Loucy (cell line): ENCODE data around the gene ATP8B3.

ENCODE experiments used
- H2AFZ ChIP-seq: fragments of 200-600 bp; sonication (generic); 2 replicates; pipeline ENCODE4 v1.6.0; 2016; ENCODE audit warnings: antibody characterized with exemption, mild to moderate bottlenecking, low read length, moderate library complexity
- H3F3A ChIP-seq: fragments of 200-600 bp; 2 replicates; pipeline ENCODE4 v1.6.0; 2016; ENCODE audit warnings: antibody characterized with exemption, low read depth, mild to moderate bottlenecking
- H3K27me3 ChIP-seq: fragments of 200-600 bp; sonication (generic); 2 replicates; pipeline ENCODE4 v1.6.1; 2014; ENCODE audit warnings: low read length, mild to moderate bottlenecking; ENCODE audit not compliant: insufficient read depth, poor library complexity, severe bottlenecking
- H3K36me3 ChIP-seq: fragments of 200-600 bp; sonication (generic); 2 replicates; pipeline ENCODE4 v1.6.1; 2016; ENCODE audit warnings: low read length; ENCODE audit not compliant: insufficient read depth
- H3K4me1 ChIP-seq: fragments of 200-600 bp; sonication (generic); 2 replicates; pipeline ENCODE4 v1.5.1; 2014; ENCODE audit warnings: low read length, mild to moderate bottlenecking; ENCODE audit not compliant: insufficient read depth, poor library complexity, severe bottlenecking
- H3K4me2 ChIP-seq: fragments of 200-600 bp; sonication (generic); 2 replicates; pipeline ENCODE4 v1.6.0; 2014; ENCODE audit warnings: antibody characterized with exemption, low read length, low read depth, mild to moderate bottlenecking; ENCODE audit not compliant: poor library complexity, severe bottlenecking
- H3K4me3 ChIP-seq: fragments of 200-600 bp; sonication (generic); 2 replicates; pipeline ENCODE4 v1.5.1; 2014; ENCODE audit warnings: low read length, mild to moderate bottlenecking, mixed read lengths; ENCODE audit not compliant: poor library complexity, severe bottlenecking
- H3K79me2 ChIP-seq: fragments of 200-600 bp; sonication (generic); 2 replicates; pipeline ENCODE4 v1.6.1; 2014; ENCODE audit warnings: low read length; ENCODE audit not compliant: insufficient read depth
- H3K9ac ChIP-seq: fragments of 200-600 bp; sonication (generic); 2 replicates; pipeline ENCODE4 v1.6.0; 2014; ENCODE audit warnings: mild to moderate bottlenecking, low read depth, low read length, moderate library complexity; ENCODE audit not compliant: poor library complexity, severe bottlenecking
- H3K9me2 ChIP-seq: fragments of 200-600 bp; sonication (generic); replicated peaks from 2 replicates; pipeline ENCODE4 v1.6.1; 2016; ENCODE audit warnings: low read depth, low read length, mixed read lengths
- H3K9me3 ChIP-seq: fragments of 200-600 bp; sonication (generic); 2 replicates; pipeline ENCODE4 v1.6.1; 2014; ENCODE audit warnings: mild to moderate bottlenecking, antibody characterized with exemption, low read length, low read depth; ENCODE audit not compliant: insufficient read depth
- H4K20me1 ChIP-seq: fragments of 200-600 bp; sonication (generic); 2 replicates; pipeline ENCODE4 v1.6.0; 2014; ENCODE audit warnings: antibody characterized with exemption, low read length, mild to moderate bottlenecking; ENCODE audit not compliant: insufficient read depth, poor library complexity, severe bottlenecking
- EZH2phosphoT487 ChIP-seq: fragments of 200-600 bp; IDR thresholded peaks from 2 replicates; pipeline ENCODE4 v1.6.1; 2018; ENCODE audit warnings: antibody characterized with exemption, mild to moderate bottlenecking, moderate library complexity, borderline replicate concordance
- TF ChIP-seq, protein P1 (sequence below): fragments of 200-600 bp; sonication (generic); conservative IDR thresholded peaks from 2 replicates; pipeline ENCODE4 v1.5.1; 2014; ENCODE audit warnings: mild to moderate bottlenecking, antibody characterized with exemption, low read length

Gene ATP8B3

DNA sequence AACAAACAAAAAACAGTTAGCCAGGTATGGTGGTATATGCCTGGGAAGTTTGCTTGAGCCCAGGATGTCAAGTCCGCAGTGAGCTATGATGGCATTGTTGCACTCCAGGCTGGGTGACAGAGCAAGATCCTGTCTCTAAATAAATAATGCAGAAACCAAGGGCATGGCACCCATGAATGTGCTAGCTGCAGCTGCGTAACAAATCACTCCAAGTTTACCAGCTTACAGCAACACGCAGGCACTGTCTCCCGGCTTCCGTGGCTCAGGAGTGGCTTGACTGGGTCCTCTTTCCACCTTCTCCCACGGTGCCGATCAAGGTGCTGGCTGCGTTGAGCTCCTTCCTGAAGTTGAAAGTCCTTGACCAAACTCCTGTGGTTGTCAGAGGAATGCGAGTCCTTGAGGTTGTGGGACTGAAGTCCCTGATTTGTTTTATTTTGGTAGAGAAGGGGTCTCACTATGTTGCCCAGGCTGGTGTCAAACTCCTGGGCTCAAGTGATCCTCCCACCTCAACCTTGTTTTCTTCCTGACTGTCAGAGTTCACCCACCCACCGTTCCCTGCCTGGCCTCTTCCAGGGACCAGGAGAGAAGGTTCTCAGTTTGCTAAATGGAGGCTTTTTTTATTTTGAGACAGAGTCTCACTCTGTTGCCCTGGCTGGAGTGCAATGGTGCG, 72.0 kb downstream of the ATP8B3 start:
- no peak overlapping the region for H2AFZ ChIP-seq
- H3K9me3 ChIP-seq, result no peaks in the 10 kb centered on the region
- no peak overlapping the region for H3K4me3 ChIP-seq
- H3K79me2 ChIP-seq, result no peaks in the 10 kb centered on the region
- no peaks in the 10 kb centered on the region for H3K27me3 ChIP-seq
- TF ChIP-seq, protein P1, sequence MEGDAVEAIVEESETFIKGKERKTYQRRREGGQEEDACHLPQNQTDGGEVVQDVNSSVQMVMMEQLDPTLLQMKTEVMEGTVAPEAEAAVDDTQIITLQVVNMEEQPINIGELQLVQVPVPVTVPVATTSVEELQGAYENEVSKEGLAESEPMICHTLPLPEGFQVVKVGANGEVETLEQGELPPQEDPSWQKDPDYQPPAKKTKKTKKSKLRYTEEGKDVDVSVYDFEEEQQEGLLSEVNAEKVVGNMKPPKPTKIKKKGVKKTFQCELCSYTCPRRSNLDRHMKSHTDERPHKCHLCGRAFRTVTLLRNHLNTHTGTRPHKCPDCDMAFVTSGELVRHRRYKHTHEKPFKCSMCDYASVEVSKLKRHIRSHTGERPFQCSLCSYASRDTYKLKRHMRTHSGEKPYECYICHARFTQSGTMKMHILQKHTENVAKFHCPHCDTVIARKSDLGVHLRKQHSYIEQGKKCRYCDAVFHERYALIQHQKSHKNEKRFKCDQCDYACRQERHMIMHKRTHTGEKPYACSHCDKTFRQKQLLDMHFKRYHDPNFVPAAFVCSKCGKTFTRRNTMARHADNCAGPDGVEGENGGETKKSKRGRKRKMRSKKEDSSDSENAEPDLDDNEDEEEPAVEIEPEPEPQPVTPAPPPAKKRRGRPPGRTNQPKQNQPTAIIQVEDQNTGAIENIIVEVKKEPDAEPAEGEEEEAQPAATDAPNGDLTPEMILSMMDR, result no peak
- no peak for TF ChIP-seq EZH2phosphoT487
- H3K9ac ChIP-seq, result no peak overlapping the region
- H3K4me2 ChIP-seq, result no peak overlapping the region
- peaks cover 4% of the 10 kb centered on the region for H3K4me1 ChIP-seq
- no peaks in the 10 kb centered on the region for H4K20me1 ChIP-seq
- H3K36me3 ChIP-seq, result no peaks in the 10 kb centered on the region
- no peaks in the 10 kb centered on the region for H3K9me2 ChIP-seq
- H3F3A ChIP-seq, result no peaks in the 10 kb centered on the region

DNA sequence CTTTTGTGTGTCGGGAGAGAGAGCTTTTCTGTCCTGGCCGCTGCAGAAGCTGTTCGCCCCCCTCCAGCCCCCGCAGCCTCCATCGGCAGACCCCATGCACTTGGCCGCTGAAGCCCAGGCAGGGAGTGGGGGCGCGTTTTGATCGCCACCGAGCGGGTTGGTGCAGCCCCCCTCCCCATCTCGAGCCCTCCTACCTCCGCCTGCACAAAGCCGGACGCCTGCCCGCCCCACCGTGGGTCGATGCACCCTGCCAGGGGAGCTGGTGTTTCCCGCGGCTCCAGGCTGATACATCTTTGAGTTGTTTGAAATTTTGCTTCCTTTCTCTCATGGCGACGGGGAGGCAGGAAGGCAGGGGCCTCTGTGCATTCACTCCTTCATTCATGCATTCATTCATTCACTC, 75.1 kb downstream of the ATP8B3 start:
- Histone ChIP-seq H3K36me3 (no peaks in the 10 kb centered on the region), H3K9ac (no peak overlapping the region), H3K79me2 (no peaks in the 10 kb centered on the region), H2AFZ (no peak overlapping the region), H3K9me3 (no peaks in the 10 kb centered on the region), H3K4me1 (no peaks in the 10 kb centered on the region), H3K4me2 (no peak overlapping the region), H3K9me2 (no peaks in the 10 kb centered on the region), H3F3A (no peaks in the 10 kb centered on the region), H3K4me3 (no peak overlapping the region), H3K27me3 (no peaks in the 10 kb centered on the region), H4K20me1 (no peaks in the 10 kb centered on the region)
- TF ChIP-seq EZH2phosphoT487, result no peak
- TF ChIP-seq, protein P1, result no peak

DNA sequence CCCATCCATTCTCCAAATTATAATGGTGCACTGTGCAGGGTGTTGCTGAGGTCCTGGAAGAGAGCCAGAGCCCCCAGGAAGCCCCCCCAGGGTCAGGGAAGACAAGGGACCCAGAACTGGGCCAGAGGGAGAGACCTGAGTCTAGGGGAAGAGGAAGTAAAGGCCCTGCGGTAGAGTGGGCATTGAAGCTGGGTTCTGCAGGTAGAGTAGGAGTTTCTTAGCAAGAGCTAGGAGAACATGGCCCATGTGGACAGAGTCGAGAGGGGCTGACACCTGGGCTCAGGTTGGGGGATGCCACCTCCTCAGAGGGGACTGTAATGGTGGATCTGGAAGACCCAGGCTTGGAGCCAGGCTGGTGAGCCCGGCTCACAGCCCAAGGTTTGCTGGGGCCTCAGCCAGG, 75.8 kb downstream of the ATP8B3 start:
- no peak for TF ChIP-seq EZH2phosphoT487
- TF ChIP-seq, protein P1, result no peak
- no peak overlapping the region for H2AFZ ChIP-seq

More for the DNA sequence above, 75.8 kb downstream of the ATP8B3 start:
- Histone ChIP-seq H3K79me2 (no peaks in the 10 kb centered on the region), H3K36me3 (no peaks in the 10 kb centered on the region), H3K4me3 (no peak overlapping the region), H4K20me1 (no peaks in the 10 kb centered on the region), H3K9ac (no peak overlapping the region), H3K4me2 (no peak overlapping the region), H3K9me3 (no peaks in the 10 kb centered on the region), H3K9me2 (no peaks in the 10 kb centered on the region), H3K27me3 (no peaks in the 10 kb centered on the region), H3K4me1 (no peaks in the 10 kb centered on the region), H3F3A (no peaks in the 10 kb centered on the region)
